CD4-positive, alpha-beta T cell treated with Interleukin-6 at 100 ng/mL for 8 hours (primary cell): ENCODE results near the gene CSGALNACT2.

ENCODE experiments used
- DNase-seq: peaks from one replicate; pipeline ENCODE4 v3.0.0-alpha.2; 2020; ENCODE audit warnings: mixed read lengths, low spot score

CSGALNACT2 gene

DNA sequence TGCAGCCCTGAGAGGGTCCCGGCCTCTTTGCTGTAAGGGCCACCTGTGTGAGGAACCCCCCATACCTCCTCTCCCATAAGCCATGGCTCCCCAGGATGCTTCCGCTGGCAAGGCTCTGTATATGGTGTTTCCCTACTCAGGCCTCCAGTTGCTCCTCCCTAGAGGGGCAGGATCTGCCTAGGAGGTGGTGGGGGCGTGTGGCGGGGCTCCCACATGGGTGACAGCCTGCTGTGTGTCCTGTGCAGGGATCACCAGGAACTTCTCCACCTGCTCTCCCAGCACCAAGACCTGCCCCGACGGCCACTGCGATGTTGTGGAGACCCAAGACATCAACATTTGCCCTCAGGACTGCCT lies 25.7 kb upstream of the CSGALNACT2 start:
- no peak for DNase-seq

DNA sequence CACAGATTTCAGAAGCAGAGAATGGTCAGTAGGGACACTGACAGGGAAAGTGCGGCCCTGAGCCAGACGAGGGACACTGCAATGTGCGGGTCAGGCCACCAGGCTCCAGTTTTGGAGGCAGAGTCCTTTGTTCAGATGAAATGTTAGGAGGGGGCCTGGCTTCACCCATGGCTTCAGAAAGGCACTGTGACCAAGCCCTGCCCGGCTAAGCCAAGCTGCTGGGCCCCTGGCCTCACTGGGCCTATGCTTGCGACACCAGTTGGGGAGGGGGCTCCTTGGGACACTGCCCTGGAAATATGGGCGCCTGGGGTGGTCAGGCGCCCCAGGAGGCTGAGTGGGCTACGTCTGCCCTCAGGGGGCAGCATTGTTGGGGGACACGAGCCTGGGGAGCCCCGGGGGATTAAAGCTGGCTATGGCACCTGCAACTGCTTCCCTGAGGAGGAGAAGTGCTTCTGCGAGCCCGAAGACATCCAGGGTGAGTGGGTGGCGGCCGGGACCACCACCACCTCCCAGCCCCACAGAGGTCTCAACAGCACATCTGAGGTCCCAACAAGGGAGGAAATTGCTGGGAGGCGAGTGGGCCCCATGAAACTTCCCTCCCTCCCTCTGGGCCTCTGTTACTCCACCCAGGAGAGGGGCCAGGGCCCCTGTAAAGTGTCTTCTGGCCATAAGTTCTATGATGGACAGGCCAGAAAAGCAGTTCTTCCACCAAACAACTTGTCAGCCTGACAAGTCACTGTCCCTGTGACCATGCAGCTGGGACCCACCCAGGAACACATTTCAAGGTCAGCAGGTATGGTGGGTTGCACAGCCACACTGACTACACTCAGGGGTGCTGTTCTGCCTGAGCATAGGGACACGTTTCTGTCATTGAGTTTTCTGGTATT lies 24.8 kb upstream of the CSGALNACT2 start:
- no peak for DNase-seq

DNA sequence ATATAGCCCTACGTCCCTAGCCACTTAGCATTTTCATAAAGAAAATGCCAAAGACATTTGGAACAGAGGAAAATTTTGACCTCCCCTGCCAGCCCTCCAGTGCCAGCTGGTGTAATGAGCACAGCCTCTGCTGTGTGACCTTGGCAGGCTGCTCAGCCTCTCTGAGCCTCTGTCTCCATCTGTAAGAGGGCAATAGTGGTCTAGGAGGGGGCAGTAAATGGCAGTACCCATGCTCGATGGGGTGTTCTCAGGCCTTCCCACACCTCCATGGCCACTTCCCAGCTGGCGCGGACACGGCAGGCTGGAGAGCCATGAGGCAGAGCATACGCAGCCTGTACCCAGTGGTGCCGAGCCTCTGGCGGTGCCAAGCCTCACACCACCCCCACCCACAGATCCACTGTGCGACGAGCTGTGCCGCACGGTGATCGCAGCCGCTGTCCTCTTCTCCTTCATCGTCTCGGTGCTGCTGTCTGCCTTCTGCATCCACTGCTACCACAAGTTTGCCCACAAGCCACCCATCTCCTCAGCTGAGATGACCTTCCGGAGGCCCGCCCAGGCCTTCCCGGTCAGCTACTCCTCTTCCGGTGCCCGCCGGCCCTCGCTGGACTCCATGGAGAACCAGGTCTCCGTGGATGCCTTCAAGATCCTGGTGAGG lies 24.0 kb upstream of the CSGALNACT2 start:
- DNase-seq, result no peak

DNA sequence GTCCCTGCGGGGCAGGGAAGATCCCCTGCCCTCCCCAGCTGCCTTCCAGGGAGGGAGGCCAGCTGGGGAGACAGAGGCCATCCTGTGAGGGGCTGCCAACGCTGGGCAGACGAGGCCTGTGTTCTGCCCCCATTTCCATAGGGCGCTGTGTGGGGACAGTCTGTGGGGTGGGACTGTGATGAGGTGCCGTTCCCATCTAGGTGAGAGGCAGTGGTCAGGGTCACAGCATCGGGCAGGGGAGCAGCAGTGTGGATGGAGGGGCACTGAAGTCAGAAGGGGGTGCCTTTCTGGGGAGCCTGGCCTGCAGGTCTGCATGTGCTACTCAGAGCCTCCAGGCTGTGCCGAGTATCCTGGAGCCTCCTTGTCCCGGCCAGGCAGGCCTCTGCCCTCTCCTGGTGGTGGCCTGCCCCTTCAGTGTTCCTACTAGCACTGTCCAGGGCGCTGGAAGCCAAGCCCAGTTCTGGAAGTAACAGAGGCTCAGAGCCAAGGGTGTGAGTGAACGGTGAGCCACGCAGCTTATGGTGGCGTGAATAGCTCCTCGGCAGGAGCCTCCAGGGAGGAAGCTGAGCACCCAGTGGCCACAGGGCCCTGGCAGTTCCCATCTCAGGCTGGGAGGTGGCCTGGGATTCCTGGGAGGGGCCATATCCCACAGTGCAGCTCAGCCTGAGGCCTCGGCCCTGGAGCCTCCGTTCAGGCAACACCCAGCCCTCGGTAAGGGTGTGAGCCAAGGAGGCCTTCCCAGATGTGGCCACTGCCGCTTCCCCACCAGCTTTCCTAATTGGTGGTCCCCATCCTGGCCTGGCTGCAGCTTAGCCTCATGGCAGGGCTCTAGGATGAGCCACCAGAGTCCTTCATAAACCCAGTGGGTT lies 23.3 kb upstream of the CSGALNACT2 start:
- DNase-seq, result no peak

DNA sequence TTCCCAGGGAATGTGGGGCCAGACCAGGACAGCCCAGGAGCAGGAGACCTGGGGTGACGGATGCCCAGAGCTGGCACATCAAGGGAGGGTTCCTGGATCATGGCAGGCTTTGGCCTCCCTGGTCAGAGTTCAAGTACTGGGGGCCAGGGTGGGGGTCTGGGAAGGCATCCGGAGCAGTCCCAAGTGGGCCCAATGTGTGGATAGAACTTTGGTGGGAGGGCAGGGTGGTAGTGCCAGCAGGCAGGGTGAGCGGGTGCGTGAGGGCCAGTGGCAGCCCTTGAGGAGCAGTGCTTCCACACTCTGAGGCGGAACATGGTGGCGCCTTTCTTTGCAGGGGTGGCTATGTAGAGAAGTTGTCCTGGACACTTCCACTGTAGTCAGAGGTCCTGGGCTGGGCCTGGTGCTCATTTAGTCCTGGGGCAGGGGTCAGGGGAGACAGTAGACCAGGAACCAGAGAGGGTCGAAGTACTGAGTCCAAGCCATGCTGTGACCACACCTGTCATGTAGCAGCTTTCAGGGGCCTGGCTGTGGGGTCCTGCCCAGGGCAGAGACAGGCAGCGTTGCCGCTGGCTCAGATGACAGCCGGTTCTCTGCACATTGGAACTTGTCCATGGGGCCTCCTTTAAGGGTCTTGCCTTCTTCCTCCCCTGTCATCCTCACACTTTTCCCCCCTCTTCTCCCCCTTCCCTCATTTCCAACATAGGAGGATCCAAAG lies 22.2 kb upstream of the CSGALNACT2 start:
- DNase-seq, result no peak

DNA sequence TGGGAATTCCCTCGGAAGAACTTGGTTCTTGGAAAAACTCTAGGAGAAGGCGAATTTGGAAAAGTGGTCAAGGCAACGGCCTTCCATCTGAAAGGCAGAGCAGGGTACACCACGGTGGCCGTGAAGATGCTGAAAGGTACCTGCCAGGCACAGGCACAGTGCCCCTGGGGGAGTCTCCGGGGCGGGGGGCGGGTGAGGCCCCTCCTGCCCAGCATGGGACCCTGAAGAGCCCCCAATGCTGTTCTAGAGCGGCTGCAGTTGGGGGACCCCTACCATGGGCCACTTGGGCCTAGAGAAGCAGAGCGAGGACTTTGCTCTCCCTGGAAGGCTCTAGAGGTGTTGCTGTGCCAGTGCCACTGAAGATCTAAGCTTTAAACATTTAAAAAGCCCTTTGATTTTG lies 21.6 kb upstream of the CSGALNACT2 start:
- no peak for DNase-seq

DNA sequence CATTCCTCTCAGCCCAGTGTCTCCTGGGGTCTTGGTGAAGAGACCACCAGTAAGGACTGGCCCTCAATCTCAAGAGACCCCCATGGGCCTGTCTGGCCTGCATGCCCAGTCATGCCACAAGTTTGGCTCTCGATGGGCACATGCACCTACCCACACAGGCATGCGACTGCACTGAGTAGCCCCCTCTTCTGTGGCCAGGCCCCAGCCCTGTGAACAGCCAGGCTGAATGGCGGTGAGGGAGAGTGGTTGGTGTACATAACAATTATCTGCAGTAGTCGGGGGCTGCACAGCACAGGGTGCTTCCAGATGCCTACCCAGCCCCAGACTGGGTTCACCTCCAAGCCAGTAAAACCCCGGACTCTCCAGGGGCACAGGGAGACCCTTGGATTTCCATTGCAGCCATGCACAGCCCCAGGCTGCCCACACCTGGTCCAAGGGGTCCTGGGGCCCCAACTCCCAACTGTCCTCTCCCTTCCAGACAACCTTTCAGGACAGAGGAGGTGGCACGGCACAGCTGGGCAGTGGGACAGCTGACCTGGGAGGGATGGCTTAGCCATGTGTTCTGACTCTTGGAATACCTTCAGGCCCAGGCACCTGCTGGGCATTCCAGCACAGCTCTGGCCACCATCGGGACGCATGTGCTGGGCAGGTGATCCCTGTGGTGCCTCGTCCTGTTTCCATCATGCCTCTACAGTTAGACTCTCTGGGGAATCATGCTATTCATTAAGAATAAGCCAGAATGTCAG lies 21.0 kb upstream of the CSGALNACT2 start:
- DNase-seq, result no peak

DNA sequence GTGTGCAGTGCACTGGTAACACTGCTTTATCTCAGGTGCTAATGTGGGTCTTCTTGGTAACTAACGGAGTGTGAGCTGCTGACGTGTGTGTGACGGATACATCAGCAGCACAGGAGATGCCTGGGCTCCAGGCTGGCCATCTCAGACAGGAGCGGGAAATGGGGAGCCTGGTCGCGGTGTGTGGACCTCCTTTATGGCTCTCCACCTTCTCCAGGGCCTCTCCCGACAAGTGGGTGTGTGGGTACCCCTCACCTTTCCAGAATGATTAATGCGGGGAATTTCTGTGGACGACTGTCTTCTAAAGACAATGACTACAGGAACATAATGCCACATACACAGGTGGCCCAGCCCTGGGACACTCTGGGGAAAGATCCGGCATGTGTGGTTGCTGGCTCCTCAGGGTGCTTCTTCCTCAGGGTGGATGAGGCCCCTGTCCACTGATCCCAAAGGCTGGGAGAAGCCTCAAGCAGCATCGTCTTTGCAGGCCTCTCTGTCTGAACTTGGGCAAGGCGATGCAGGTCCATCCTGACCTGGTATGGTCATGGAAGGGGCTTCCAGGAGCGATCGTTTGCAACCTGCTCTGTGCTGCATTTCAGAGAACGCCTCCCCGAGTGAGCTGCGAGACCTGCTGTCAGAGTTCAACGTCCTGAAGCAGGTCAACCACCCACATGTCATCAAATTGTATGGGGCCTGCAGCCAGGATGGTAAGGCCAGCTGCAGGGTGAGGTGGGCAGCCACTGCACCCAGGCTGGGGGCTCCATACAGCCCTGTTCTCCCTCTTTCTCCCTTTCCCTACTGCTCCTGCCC lies 20.3 kb upstream of the CSGALNACT2 start:
- no peak for DNase-seq

DNA sequence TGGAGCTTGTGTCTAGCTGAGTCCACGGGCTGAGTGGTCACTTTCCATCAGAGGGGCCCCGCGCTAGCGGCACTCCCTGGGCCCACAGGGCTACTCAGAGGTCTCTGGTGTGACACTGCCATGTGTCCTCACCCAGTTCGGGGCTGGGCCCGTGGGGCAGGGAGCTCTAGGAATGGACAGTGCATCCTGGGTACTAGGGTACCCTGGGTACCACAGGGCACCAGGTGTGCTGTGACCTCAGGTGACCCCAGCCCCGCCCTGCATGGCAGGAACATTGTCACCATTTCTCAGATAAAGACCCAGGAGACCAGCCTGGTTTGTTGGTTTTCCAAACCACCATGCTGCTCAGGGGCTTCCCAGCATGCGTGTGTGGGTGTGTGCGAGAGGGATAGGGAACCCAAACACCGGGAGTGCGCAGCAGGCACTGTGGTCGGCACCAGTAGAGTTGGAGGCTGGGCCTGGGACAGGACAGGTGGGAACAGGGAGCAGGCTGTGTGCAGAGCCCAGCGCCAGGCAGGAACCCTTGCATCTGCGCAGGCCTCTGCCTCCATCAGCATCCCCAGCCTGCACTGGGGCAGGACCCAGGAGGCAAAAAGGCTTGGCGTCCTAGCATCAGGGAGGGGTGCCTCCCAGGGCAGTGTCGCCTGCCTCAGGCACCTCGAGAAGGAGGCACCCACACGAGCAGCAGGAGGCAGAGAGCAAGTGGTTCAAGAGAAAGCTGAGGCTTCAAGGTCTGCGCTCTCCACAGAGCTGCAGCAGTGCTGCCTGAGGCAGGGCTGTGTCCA lies 19.4 kb upstream of the CSGALNACT2 start:
- DNase-seq, result no peak

DNA sequence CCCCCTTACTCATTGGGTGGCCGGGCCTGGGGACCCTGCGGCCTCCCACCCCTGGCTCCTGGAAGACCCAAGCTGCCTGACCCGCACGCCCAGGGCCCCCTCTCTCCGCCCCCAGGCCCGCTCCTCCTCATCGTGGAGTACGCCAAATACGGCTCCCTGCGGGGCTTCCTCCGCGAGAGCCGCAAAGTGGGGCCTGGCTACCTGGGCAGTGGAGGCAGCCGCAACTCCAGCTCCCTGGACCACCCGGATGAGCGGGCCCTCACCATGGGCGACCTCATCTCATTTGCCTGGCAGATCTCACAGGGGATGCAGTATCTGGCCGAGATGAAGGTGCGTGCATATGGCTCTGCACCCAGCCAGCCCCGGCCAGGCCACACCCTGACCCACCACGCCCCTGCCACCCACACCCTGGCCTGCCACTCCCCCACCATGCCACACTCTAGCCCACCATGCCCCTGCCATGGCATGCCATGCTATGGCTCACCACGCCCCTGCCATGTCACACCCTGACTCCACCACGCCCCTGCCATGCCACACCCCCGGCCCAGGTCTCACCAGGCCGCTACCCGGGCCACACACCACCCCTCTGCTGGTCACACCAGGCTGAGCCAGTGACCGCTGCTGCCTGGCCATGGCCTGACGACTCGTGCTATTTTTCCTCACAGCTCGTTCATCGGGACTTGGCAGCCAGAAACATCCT lies 18.7 kb upstream of the CSGALNACT2 start:
- no peak for DNase-seq

DNA sequence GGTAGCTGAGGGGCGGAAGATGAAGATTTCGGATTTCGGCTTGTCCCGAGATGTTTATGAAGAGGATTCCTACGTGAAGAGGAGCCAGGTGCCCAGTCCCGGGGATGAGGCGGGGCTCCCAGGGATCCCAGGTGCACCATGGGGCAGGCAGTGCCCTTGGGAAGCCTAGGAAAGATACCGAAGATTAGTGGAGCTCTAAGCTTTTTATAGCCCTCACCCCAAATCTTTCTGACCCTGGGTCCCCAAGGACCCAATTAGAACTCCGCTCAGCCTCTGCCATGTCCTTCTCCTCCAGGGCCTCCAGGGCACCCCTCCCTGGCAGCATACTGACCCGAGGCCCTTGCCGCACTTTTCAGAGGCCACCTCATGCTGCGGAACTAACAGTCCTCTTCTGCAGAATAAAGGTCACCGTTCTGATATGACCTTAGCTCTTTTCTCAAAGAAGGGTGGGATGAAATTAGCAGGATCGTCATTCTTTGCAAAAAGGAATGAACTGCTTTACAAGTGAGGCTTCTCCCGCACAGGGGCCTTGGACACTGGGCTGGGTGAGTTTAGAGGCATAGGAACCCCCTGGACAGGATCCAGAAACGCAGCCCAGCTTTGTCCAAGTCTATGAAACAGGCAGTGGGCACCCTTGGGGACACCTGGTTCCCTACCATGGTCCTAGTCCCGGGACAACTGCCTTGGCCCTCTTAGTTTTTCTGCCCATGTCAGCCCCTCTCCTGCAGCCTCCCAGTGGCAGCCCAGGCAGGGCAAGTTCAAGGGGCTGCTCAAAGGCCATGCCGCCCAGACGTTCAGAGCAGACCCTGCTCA lies 17.9 kb upstream of the CSGALNACT2 start:
- no peak for DNase-seq

DNA sequence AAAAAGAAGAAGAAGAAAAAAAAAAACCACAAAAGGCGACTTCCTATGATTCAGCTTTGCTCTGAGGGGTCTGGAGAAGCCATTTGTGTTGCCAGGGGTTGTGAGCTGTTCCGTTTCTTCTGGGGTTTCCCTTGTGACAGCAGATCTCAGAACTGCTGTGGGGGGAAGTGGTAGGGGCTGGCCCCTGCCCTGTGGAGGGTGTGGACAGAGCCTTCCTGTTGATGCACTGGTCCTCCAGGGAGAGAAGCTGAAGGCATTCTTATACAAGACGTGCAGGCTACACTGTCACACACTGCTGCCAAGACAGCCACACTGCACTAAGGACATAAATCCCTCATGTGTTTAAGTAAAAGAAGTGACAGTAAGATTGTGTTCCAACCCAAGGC lies 17.3 kb upstream of the CSGALNACT2 start:
- DNase-seq, result peak; percentile 71

DNA sequence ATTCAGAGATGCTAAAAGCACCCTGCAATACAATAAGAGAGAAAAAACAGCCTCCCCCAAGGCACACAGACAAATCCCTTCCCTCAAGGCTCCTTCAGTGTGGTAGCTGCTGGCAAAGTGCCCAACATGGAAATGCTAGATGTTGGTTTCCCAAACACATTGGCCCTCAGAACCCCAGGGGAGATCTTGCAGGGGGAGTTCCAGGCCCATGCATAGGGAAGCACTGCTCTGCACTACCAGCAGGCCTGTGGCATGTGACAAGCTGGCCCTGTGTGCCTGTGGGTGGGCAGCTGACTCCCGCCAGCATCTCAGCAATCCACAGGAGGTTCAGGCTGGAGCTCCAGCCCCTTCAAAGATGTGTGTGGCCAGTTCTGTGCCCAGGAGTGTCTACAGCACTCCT lies 16.8 kb upstream of the CSGALNACT2 start:
- DNase-seq, result no peak

DNA sequence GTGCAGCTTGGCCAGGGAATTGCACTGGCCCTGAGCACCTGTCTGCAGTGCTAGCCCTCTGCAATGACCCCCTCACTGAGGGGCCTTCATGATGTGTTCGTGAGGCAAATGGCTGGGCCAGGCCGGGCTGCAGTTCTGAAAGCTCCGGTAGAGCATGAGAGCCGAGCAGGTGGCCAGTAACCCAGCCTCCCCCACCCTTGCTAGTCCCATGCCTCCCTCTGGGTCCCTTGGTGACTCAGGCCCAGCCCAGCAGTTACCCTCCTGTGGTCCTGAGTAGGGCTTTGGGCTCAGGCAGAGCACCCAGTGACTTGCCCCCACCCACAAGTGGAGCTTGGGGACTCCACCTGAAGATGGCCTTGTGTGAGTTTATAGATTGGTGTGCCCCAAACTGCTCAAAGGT lies 16.1 kb upstream of the CSGALNACT2 start:
- DNase-seq, result no peak

DNA sequence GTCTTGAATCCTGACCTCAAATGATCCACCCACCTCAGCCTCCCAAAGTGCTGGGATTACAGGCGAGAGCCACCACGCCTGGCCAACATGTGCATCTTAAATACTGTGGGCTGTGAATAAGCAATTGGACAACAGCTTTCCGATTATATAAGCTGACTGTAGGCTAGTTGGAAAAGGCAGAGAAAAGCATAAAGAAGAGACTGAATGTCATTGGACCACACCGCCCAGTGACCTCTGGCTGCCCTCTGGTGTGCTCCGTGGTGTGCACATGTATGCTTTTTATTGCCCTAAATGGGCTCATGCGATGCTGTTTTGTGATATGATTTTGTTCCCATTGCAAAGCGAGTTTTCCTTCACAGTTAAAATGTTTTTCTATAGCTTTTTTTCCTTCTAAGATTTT lies 15.4 kb upstream of the CSGALNACT2 start:
- DNase-seq, result no peak

DNA sequence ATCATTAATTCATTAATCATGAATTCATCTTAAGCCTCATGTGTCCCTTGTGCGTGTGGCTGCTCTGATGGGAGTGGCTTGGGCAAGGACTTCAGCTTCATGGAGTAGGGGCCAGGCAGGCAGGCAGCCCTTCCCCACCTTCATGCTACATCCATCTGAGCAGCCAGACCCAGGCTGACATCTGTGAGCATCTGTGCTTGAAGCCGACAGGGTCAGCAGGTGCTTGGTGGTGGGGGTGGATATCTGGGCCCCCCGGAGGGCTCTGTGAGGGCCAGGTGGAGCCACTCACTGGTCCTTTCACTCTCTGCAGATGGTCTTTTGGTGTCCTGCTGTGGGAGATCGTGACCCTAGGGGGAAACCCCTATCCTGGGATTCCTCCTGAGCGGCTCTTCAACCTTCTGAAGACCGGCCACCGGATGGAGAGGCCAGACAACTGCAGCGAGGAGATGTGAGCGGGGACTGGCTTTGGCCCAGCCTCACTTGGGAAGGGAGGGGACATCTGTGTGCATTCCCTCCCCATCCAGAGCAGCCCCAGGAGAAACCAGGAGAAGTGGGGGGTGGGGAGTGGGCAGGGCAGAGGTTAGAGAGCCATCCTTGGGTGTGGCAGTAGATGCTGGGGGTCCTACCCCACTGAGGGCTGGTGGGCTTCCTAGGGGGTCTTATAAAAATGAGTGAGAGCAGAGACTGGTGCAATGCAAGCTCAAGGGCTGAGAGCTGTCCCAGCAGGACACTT lies 14.7 kb upstream of the CSGALNACT2 start:
- DNase-seq, result no peak

DNA sequence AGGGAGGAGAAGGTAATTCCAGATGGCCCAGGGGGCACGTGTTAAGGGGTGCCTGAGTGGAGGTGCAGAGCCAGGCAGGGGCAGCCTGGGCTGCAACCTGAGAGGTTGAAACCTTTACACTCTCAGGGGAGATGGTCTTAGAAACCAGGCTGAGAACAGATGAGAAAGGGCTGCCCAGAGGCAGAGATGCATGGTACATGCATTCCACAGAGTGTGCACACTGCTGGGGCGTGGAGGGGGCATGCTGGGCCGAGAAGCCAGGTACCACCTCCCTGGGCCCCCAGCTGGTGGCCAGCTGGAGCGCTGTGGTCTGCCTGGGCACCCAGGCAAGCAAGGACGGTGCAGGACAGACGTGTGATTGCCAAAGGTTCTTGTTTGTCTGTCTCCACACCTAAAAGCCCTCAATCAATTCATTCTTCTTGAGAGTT lies 14.1 kb upstream of the CSGALNACT2 start:
- no peak for DNase-seq
